NCI-H748 (cell line): ENCODE measurements around the gene PTGER2.

Experiments
- DNase-seq: peaks from one replicate; lab custom pipeline; 2025; ENCODE audit not compliant: unreplicated experiment; lab: John Stamatoyannopoulos, UW

Gene PTGER2

DNA sequence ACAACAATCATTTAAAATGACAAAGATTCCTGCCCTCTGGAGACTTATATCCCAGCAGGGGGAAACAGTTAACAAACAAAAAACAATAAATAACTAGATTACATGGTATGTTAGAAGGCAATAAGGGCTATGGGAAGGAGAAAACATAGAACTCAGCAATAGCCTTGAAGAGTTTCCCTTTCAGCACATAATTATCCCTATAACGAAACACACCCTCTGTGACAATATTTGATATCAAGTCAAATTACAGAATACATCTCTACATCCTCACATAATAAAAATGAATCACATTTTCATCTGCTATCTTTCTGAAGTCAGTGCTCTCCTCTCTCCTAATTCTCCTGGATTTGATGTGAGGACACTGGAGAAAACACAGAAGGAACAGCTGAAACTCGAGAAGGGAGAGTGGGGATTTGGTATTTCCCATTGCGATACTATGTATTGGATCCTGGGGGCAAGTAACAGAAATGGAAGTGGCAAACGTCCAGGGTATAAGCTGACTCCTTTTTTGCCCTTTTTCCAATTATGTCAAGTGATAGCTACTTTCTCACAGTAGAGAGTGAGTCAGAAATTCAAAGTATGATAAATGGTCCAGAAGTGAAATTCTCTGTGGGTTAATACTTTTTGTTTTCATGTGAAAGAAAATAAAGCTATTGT is 9.7 kb upstream of the PTGER2 start:
- DNase-seq = no peak

DNA sequence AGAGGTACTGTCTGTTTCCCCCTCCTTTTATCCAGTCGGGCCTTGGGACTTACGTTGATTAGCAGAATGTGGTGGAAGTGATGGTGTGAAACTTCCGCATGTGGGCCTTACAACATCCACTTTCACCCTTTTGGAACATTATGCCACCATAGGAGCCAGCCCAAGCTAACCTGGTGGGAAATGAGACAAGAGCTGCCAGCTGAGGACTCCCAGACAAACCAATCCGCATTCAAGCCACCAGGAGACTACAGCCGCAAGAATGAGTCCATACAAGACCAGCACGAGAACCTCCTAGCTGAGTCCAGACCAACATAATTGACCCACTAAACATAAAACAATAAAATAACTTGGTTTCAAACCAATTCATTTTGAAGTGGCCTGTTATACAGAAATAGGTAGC is 9.1 kb upstream of the PTGER2 start:
- no peak for DNase-seq

DNA sequence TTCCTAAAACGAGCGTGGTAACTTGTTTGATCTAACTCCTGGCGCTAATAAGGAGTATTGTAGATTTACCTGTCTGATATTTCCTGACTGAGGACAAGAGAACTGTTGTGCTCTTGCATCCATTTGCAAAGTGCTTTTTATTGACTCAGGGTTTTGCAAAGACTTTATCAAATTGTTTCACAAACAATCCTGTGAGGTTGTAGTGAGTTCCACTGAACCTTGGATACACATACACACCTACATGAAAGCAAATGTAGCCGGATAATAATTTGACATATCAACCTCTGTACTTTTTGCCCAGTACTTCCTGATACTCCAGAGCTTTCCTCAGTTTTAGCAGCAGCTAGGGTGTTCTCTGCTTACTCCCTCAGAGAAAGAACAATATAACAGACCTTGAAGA is 6.7 kb upstream of the PTGER2 start:
- DNase-seq = peak; percentile 39

DNA sequence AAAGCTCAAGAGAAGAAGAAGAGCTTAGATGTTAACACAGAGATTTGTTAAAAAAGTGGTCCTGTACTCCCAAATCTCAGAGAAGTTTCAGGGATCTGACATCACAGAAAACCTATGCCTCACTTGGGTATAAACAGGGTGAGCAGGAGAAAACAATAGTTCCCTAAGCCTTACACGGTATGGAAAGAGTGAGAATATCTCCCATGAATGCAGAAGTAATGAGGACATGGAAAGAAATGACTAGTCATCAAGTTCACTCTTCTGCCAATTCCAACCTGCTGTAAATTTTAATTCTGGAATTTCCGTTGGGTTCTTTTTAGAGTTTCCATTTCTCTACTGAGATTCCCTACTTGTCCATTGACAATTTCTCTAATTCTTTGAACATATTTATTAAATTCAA is 6.2 kb upstream of the PTGER2 start:
- DNase-seq = no peak

DNA sequence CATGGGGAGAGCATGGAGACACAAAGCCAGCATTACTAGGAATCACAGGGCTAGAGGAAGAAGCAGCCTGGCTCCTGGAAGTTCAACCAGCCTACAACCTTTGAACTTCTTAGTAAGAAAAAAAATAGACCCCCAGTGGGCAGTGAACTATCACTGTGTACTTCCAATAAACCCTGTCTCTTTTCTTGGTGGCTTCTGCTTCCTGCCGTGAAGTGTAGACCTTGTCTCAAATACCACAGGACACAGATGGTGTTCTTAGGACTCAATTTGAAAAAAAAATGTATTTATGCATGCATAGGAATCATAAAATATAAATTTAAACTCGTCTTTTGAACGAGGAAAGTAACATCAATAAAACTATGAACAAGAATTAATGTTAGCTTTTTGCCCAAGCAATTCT is 3.6 kb upstream of the PTGER2 start:
- no peak for DNase-seq

DNA sequence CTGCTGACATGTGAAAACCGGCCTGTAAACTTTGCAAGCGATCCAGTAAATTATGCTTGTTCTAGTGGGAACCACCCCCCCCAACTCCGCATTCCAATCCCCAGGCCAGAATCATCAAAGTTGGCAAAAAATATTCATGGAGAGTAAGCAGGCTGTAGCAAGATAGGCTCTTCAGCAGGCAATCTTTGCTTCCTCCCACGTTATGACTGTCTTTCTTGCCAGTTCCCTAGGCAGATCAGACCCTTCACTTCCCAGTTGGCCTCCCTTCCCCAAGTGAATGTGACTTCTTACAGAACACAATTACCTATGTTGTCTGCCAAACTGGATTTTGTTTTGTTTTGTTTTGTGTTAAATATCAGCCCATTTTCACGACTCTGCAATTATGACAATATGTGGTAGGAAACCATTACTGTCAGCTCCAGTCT is 1.2 kb upstream of the PTGER2 start:
- no peak for DNase-seq

DNA sequence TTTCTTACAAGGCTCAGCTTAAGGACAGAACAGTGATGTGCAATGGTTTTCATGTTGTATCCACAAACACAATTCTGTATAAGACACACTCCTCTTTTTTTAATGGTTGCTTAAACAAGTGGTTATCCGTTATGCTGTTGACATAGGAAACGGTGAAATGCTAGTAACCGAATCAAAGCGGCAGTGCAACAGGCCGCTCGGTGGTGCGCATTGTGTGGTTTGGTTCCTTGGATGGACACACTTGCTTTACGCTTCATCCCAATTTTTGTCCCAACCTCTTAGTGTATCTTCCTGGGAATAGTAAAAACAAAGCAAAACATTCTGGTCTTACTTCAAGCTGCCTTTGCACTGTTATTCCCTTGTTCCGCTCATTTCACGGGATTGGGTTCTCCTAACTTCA is 650 bp upstream of the PTGER2 start:
- DNase-seq = no peak

DNA sequence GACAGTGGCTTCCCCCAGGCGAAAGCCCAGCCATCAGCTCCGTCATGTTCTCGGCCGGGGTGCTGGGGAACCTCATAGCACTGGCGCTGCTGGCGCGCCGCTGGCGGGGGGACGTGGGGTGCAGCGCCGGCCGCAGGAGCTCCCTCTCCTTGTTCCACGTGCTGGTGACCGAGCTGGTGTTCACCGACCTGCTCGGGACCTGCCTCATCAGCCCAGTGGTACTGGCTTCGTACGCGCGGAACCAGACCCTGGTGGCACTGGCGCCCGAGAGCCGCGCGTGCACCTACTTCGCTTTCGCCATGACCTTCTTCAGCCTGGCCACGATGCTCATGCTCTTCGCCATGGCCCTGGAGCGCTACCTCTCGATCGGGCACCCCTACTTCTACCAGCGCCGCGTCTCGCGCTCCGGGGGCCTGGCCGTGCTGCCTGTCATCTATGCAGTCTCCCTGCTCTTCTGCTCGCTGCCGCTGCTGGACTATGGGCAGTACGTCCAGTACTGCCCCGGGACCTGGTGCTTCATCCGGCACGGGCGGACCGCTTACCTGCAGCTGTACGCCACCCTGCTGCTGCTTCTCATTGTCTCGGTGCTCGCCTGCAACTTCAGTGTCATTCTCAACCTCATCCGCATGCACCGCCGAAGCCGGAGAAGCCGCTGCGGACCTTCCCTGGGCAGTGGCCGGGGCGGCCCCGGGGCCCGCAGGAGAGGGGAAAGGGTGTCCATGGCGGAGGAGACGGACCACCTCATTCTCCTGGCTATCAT is 663 bp downstream of the PTGER2 start:
- DNase-seq = peak; percentile 60

DNA sequence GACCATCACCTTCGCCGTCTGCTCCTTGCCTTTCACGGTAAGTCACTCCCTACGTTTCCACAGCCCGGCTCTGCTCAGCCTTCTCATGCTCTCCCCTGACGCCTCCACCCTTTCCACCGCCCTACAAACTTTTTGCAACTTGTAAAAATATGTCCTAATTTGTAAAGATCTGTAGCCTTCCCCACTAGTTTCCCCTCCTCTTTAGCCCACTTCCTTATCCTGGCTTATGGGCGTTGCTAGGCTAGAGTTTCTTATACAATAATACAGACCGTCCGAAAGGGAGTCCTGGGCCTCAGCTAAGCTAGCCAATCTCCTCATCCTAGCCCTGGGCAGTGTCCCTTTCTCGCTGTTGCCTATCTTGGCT is 1.2 kb downstream of the PTGER2 start:
- DNase-seq = no peak

DNA sequence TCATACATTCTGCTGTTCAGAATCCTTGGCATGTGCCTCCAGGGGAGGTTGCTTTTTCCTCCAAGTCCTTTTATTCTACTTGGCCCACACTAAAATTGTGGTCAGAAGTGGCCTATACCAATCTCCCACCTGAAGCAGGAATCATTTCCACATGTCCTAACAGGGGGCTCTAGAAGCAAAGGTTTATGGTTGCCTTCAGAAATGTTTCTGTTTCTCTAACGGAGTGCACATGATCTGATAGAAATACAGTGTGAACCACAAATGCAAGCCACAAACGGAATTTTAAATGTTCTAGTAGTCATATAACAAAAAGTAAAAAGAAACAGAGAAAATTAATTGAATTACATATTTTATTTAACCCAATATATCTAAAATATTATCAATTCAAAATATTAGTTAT is 4.0 kb downstream of the PTGER2 start:
- no peak for DNase-seq

DNA sequence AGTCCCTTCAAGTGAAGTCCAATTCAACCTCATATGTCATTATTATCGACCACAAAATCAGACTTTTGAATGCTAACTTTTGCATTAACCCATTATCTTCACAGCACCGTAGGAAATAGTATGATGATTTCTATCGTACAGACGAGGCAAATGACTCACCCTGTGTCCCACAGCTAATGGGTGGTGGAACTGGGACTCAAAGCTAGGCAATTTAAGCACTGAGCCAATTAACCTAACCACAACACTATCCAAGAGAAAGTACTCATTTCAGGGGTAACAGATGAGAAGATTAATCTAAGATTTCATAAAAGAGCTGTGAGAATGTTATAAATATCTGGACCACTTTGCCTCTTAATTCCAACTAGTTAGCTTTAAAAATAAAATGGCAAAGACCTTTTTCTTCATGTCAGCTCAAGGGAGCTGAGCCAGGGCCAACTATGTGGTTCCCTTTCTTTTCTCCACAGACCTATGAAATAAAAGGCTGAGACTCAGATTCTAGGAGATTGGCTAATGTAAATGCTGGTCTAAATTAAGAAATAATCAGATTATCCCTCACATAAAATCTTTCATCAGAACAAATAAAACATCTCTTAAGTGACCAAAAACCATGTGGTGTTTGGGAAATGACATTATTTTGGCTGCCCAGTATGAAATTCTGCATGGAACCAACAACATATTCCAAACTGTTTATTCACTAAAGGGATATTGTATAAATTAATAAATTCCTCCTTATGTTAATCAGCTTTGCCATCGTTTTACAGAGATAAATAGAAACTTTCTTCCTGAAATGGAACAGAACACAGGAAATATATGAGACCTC is 4.9 kb downstream of the PTGER2 start:
- DNase-seq = no peak

DNA sequence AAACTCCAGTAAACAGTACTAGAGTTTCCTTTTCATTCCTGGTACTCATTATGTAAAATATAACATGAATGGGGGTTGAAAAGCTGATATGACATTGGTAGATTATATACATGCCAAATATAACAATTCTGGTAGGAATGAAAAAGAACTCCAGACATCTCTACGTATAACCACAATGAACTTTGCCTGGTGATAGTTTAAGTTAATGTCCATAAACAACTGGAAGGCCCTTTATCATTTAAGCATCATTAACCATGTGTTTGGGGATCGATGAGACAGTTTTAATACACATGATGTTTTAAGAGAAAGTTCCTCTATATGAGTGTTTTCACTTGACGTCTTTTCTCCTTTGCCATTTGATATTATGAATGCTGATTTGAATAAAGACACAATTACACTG is 5.8 kb downstream of the PTGER2 start:
- DNase-seq = no peak

DNA sequence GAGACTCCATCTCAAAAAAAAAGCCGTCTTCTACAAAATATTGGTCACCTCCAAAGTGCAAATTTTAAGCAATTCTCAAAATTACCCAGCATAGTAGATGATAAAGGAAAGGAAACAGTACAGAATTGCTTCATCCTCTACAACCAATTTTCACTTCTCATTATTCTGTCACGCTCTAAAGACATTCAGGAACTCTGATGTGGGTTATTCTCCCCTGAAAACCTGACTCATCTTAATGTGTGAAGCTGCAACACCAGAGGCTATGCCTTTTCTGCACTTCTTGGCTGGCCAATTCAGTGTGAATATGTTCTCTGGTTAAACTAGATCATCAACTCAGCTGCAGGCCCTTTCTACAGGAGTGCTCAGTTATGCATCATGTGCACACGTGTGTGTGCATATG is 11.0 kb downstream of the PTGER2 start:
- DNase-seq = no peak

DNA sequence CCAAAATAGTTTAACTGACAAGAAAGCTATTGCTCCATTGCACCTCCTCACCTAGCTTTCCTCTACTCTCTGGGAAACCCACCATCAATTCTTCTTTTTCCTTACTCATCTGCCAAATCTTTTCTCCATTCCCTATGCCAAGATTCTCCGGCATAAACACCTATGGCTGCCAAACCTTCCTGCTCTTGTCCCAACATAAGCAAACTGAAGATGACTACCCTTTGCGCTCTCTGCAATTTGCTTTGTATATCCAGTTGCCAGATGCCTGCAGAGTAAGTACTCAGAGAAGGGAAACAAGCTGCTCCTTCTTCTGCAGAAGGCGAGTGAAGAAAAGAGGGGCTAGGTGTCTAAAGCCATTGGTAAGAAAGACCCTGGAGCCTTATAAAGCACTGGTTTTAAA is 11.5 kb downstream of the PTGER2 start:
- DNase-seq = no peak

DNA sequence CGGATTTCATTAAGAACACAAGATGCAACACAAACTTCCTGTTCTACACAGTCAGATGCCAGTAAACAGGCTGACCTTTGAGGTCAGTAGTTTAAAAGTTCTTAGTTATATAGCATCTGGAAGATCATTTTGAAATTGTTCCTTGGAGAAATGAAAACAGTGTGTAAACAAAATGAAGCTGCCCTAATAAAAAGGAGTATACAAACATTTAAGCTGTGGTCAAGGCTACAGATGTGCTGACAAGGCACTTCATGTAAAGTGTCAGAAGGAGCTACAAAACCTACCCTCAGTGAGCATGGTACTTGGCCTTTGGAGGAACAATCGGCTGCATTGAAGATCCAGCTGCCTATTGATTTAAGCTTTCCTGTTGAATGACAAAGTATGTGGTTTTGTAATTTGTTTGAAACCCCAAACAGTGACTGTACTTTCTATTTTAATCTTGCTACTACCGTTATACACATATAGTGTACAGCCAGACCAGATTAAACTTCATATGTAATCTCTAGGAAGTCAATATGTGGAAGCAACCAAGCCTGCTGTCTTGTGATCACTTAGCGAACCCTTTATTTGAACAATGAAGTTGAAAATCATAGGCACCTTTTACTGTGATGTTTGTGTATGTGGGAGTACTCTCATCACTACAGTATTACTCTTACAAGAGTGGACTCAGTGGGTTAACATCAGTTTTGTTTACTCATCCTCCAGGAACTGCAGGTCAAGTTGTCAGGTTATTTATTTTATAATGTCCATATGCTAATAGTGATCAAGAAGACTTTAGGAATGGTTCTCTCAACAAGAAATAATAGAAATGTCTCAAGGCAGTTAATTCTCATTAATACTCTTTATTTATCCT is 13.5 kb downstream of the PTGER2 start:
- no peak for DNase-seq

DNA sequence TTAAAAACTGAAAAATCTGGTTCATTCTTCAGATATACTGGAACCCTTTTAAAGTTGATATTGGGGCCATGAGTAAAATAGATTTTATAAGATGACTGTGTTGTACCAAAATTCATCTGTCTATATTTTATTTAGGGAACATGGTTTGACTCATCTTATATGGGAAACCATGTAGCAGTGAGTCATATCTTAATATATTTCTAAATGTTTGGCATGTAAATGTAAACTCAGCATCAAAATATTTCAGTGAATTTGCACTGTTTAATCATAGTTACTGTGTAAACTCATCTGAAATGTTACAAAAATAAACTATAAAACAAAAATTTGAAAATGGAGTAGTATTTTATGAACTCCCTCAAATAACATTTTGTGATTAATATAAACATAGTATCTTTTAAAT is 14.2 kb downstream of the PTGER2 start:
- no peak for DNase-seq

DNA sequence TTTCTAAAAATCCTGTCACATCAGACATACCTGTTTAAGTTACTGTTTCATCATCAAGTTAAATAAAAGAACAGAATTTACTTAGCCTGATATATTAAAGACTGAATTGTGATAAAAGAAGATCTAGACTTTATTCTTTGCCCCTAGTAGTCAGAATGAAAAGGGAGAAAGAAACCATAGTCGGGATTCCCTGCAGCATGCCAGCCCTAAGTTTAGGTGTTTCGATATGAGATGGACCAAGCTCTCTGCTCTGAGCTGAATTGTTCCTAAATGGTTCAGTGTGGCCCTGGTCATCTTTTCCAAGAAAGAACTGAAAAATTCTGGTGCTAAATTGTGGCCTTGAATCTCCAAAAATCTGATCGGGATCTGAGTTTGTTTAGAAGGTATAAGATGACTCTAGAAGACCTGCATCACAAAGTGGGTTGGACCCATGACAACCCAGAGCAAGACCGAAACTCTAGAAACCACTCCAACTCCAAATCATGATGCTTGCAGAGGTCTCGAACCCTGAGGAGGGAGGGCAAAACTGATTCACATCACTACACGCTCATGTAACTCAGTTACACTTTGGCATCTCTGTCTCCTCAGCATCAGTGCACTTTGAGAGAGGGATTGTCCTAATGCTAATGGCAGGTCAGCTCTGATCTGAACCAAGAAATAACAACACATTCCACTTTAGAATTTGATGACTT is 15.7 kb downstream of the PTGER2 start:
- no peak for DNase-seq

DNA sequence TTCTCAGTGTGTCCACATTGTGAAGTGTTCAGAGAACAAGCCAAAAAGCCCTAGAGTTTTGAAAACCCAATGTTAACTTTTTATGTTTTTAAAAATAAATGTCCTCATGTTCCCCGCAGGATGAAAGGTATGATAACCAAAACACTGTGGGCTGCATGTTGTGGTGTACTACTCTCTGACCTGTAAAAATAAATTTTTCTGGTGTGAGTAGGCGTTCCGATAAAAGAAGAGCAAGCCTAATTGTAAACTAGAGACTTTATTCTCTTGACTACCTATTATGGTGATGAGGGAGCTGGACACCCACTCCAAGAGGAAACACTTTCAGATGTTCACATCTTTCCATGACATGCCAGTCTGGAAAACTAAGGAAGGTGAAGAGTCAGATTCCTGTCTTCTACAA is 18.2 kb downstream of the PTGER2 start:
- DNase-seq = no peak

DNA sequence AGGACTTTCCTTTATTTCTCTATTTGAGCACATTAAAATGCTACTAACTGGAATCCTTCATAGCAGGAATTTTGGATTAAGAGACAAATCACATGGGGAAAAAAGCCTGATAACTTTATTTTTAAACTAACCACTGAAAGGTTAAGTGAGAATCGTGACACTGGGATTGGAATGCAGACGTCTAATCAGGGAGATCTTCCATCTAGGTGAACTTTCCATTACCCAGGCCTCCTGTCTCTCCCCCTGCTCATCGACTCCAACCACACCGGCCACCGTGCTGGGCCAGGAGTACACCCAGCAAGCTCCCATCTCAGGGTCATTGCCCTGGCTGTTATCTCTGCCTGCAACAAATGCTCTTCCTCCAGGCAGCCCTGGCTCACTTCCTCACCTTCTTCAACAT is 19.0 kb downstream of the PTGER2 start:
- DNase-seq = no peak

DNA sequence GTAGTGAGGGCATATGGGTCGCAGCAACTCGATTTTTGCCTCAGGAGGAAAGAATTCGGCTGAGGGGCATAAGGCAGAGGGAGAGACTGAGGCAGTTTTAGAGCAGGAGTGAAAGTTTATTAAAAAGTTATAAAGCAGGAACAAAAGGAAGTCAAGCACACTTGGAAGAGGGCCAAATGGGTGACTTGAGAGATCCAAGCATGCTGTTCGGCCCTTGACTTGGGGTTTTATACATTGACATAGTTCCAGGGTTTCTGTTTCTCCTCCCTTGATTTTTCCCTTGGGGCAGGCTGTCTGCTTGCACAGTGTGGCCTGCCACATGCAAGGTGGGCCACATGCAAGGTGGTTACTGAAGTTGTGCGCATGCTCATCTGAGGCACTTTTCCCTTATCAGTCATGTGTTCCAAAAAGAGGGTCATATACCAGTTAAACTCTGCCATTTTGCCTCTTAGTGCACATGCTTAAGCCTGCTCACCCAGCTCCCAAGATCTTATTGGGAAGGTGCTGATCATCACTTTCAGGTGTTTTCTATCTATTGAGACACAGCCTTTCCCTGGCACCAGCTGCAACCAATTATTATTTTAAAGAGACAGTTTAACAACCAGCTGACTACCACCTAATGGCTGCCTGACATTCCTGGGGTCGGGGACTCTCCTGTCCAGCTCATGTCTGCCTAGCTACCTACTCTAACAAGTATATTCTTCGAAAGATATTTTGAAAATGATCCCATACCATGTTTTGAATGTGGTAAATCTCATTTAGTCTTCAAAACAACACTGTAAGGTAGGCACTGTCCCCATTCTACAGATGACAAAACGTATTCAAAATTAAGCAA is 19.9 kb downstream of the PTGER2 start:
- DNase-seq = no peak
